Coronary artery (tissue), 2 donors: ENCODE results near the gene CYSRT1.

ENCODE experiments used
- DNase-seq: peaks from one replicate; pipeline ENCODE4 v3.0.0-alpha.2; 2017; ENCODE audit warnings: low spot score
- H3K27ac ChIP-seq, 2 donors: fragments of 200-600 bp; sonication (generic); one replicate each; pipeline ENCODE4 v1.5.1; 2016 to 2019
- H3K4me3 ChIP-seq: fragments of 200-600 bp; sonication (generic); 2 replicates; pipeline ENCODE4 v1.5.1; 2016; ENCODE audit warnings: mild to moderate bottlenecking, moderate library complexity
- CTCF ChIP-seq: fragments of 200-600 bp; sonication (generic); IDR thresholded peaks from one replicate; pipeline ENCODE4 v1.5.1; 2019; ENCODE audit warnings: antibody characterized with exemption

CYSRT1 gene

DNA sequence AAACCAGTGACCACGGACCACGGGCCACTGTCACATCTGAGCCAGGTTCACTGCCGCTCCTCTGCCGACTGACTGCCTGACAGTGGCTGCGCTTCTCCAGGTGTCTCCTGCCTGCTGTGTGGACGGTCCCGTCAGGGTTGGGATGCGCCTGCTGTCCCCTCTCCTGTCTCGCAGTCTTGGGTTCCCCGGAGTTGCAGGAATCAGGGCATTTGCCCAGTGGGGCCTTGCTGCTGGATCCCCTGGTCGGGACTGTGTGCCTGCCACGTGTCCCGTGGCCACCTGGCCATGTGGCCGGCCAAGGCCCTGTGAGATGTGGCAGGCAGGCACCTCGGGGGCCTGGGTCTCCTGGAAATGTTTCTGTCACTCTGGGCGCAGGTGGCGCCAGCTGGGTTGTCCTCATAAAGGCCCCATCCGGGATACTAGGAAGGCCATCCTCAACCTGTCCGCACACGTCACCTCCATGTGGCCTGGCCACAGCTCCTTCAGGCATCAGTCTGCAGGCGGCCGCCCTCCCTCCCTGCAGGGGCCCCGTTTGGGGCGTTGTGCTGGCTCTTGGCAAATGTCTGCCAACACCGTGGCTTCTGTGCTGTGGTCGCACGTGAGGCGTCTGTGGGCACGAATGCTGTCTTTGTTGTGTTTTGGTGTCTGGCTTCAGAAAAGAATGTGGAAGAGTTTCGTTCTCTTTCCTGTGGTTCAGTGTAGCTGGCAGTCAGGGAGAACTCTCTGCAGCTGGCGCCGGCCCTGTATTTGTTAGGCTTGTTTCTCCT is 46.1 kb downstream of the CYSRT1 start:
- DNase-seq = no peak
- Histone ChIP-seq H3K4me3 (no peak overlapping the region), H3K27ac (no peak overlapping the region)
- no peak for TF ChIP-seq CTCF

DNA sequence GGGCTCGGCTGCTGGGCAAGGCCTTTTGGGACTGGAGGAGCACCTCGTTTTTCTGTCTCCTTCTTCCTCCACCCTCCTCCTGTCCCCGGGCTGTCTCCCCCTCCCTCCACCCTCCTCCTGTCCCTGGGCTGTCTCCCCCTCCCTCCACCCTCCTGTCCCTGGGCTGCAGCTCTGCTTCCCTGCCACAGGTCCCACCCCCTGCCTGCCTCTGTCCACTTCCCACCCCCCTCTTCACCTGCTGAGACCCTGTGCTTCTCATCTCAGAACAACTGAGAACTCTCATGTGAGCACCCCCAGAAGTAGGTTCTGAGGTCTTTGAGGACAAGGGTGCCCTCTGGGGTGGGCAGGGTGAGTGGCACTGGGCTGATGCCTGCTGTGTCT is 46.7 kb downstream of the CYSRT1 start:
- no peak for TF ChIP-seq CTCF
- DNase-seq = no peak
- Histone ChIP-seq H3K4me3 (no peak overlapping the region), H3K27ac (no peak overlapping the region)

- TF ChIP-seq CTCF = no peak
- Histone ChIP-seq H3K27ac (no peak overlapping the region), H3K4me3 (no peak overlapping the region)
- no peak for DNase-seq
Observed at GRCh38 chr9:137272241-137273094, 47.5 kb downstream of the CYSRT1 start.

- no peak for TF ChIP-seq CTCF
- DNase-seq = no peak
- no peak overlapping the region for H3K4me3 ChIP-seq
- H3K27ac ChIP-seq = no peak overlapping the region
Observed at GRCh38 chr9:137273095-137273490, 48.1 kb downstream of the CYSRT1 start.

DNA sequence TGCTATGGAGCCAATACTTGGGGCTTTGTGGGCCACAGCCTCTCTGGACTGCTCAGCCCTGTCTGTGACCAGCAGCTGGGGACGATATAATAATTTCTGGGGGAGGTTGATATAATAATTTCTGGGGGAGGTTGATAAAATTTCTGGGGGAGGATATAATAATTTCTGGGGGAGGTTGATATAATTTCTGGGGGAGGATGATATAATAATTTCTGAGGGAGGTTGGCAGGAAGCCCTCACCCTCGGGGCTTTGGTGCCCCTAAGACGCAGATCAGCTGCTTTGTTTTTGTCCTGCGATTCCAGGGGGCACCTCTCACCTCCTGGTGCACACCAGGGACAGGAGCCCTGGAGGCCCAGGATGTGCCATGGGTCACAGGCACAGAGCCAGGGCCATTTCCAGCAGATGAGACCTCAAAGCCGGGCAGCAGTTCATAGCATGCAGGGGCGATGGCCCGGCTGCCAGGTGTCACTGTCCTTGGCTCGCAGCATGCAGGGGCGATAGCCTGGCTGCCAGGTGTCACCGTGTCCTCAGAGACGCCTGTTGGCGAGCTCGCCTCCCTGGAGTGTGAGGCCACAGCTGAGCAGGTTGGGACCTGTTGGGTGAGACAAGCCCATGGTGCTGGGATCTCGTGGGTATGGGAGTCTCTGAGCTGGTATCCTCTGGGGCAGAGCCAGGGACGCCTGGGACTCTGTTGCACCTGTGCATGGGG is 48.8 kb downstream of the CYSRT1 start:
- TF ChIP-seq CTCF = no peak
- H3K27ac ChIP-seq = no peak overlapping the region
- H3K4me3 ChIP-seq = no peak overlapping the region
- DNase-seq = no peak

DNA sequence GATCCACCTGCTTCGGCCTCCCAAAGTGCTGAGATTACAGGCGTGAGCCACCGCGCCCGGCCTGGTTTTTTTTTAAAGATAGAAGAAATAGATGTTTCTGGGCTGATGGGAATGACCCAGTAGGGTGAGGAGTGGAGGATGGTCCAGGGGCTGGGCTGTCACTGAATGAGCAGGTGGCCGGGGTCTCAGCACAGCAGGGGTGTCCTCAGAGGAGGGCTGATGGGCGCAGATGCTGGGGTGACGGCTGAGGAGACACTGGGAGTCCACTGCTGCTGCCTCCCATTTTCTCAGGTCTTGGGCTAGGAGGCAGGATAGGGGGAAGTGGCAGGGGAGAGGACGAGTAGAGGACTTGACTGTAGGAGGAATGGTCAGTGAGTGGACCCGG is 50.2 kb downstream of the CYSRT1 start:
- no peak for DNase-seq
- TF ChIP-seq CTCF = no peak
- Histone ChIP-seq H3K27ac (no peak overlapping the region), H3K4me3 (no peak overlapping the region)
